Ascending aorta (tissue), 2 donors: ENCODE measurements around the gene PARP11. TPM values are rescaled to one million over a fixed set of nuclear protein-coding genes. Genes with fewer than 3 reads are reported as not detected.

Source experiments
- DNase-seq, 2 donors: peaks; one replicate each; pipeline ENCODE4 v3.0.0-alpha.2; 2019; ENCODE audit warnings: low spot score in 2 of 2
- H3K27ac ChIP-seq, 2 donors: fragments of 200-600 bp; sonication (generic); one replicate each; pipeline ENCODE4 v1.5.1; 2016 to 2017; ENCODE audit warnings: mild to moderate bottlenecking in 1 of 2
- H3K27me3 ChIP-seq: fragments of 200-600 bp; sonication (generic); one replicate; pipeline ENCODE4 v1.5.1; 2017
- H3K36me3 ChIP-seq, 2 donors: fragments of 200-600 bp; sonication (generic); one replicate each; pipeline ENCODE4 v1.5.1; 2016
- H3K4me1 ChIP-seq, 2 donors: fragments of 200-600 bp; sonication (generic); one replicate each; pipeline ENCODE4 v1.5.1; 2016 to 2017; ENCODE audit warnings: mild to moderate bottlenecking in 1 of 2
- H3K4me3 ChIP-seq, 2 donors: fragments of 200-600 bp; sonication (generic); one replicate each; pipeline ENCODE4 v1.5.1; 2016 to 2017; ENCODE audit warnings: mild to moderate bottlenecking in 1 of 2
- H3K9me3 ChIP-seq, 2 donors: fragments of 200-600 bp; sonication (generic); one replicate each; pipeline ENCODE4 v1.5.1; 2016
- intact Hi-C: fragments of 100-400 bp; cut with DNase I; formaldehyde crosslinking; loops from one replicate; pipeline ENCODE4 v1.15.1; 2023
- total RNA-seq: library from RNA; depleted of rRNA; stranded (reverse); fragments of >200 nt; gene quantifications from one replicate; pipeline ENCODE4 v1.1.0, GENCODE V29; 2016
- TF ChIP-seq, protein P1 (sequence below), 3 experiments: fragments of 200-600 bp in 2 of 3; fragments of 450-650 bp in 1 of 3; sonication (generic) in 2 of 3; IDR thresholded peaks; one replicate each; pipeline ENCODE4 v1.5.1; 2016 to 2019; ENCODE audit warnings: antibody characterized with exemption in 3 of 3, mild to moderate bottlenecking in 1 of 3, moderate library complexity in 1 of 3

Gene PARP11
- total RNA-seq, 1 donor from 2014 or later: 4.2 TPM

DNA sequence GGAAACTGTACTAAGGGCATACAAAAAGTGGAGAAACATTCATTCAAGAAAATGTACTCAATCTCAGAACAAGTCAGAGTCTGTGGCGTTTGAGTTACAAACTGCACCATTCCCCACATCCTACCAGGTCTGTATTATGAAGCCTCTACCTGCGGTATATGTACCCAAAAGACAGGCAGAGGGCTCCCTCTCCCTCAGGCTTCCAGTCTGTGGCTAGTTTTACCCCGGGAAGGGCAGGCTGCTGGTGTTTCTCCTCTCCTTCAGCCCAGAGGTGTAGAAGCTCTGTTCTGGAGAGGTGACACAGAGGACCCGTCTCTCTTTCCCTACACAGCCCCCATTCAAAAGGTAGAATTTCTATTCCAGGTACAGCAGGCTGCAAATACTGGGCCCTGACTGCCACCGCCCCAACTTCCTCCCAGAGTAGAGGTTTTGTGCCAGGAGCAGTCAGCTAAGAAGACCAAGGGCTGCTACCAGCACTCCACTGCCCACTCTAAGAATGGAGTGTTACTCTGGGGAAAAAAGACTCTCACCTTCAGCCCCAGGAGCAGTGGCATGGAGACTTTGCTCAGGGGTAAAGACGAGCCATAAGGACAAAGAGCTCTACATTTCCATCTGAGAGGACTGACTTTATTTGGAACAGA lies 39.4 kb downstream of the PARP11 start:
- H3K27ac ChIP-seq: no peak overlapping the region
- no peak for DNase-seq
- TF ChIP-seq, protein P1, sequence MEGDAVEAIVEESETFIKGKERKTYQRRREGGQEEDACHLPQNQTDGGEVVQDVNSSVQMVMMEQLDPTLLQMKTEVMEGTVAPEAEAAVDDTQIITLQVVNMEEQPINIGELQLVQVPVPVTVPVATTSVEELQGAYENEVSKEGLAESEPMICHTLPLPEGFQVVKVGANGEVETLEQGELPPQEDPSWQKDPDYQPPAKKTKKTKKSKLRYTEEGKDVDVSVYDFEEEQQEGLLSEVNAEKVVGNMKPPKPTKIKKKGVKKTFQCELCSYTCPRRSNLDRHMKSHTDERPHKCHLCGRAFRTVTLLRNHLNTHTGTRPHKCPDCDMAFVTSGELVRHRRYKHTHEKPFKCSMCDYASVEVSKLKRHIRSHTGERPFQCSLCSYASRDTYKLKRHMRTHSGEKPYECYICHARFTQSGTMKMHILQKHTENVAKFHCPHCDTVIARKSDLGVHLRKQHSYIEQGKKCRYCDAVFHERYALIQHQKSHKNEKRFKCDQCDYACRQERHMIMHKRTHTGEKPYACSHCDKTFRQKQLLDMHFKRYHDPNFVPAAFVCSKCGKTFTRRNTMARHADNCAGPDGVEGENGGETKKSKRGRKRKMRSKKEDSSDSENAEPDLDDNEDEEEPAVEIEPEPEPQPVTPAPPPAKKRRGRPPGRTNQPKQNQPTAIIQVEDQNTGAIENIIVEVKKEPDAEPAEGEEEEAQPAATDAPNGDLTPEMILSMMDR (IDR thresholded peaks at IDR 0.05): no peak
- peaks cover 0 to 5% of the 10 kb centered on the region in 2 donors for H3K9me3 ChIP-seq
- no peaks in the 10 kb centered on the region for H3K36me3 ChIP-seq
- intact Hi-C loops: no loop called here
- no peaks in the 10 kb centered on the region for H3K4me1 ChIP-seq
- no peaks in the 10 kb centered on the region for H3K27me3 ChIP-seq
- no peak overlapping the region for H3K4me3 ChIP-seq

DNA sequence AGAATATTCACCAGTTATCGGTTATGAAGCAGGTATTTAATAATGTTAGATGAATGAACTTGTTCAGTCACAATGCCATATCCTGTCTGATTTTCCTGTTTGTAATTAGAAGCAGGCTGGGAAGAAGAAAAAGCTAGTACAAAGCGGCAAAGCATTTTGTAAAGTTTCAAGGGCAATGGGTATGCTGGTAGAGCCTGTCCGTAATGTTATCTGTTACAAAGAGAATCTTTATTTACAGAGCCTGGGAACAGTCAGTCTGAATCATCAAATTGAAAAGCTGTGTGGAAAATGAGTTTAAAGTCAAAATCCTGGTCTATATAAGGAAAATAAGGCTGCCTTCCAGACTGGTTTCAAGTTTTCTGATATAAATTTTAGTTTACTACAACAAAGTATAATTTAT lies 40.5 kb downstream of the PARP11 start:
- H3K4me1 ChIP-seq: no peaks in the 10 kb centered on the region
- intact Hi-C loops: no loop called here
- H3K27ac ChIP-seq: no peak overlapping the region
- H3K36me3 ChIP-seq: no peaks in the 10 kb centered on the region
- H3K9me3 ChIP-seq: peaks cover 0 to 5% of the 10 kb centered on the region in 2 donors
- DNase-seq: no peak
- no peaks in the 10 kb centered on the region for H3K27me3 ChIP-seq
- H3K4me3 ChIP-seq: no peak overlapping the region
- TF ChIP-seq, protein P1 (IDR thresholded peaks at IDR 0.05): no peak

- Histone ChIP-seq H3K27me3 (no peaks in the 10 kb centered on the region), H3K4me1 (no peaks in the 10 kb centered on the region), H3K27ac (no peak overlapping the region), H3K9me3 (no peaks in the 10 kb centered on the region), H3K4me3 (no peak overlapping the region), H3K36me3 (peaks cover 15% of the 10 kb centered on the region in 2 donors)
- DNase-seq: no peak
- intact Hi-C loops: no loop called here
- TF ChIP-seq, protein P1 (IDR thresholded peaks at IDR 0.05): no peak
Observed at GRCh38 chr12:3828888-3829287, 44.3 kb downstream of the PARP11 start.

GRCh38 chr12:3827301-3828000 lies 45.7 kb downstream of the PARP11 start:
- no peak overlapping the region for H3K4me3 ChIP-seq
- no peaks in the 10 kb centered on the region for H3K4me1 ChIP-seq
- intact Hi-C loops: no loop called here
- no peaks in the 10 kb centered on the region for H3K9me3 ChIP-seq
- no peak overlapping the region for H3K27ac ChIP-seq
- DNase-seq: no peak
- H3K27me3 ChIP-seq: no peaks in the 10 kb centered on the region
- TF ChIP-seq, protein P1 (IDR thresholded peaks at IDR 0.05): no peak
- H3K36me3 ChIP-seq: peaks cover 15% of the 10 kb centered on the region in 2 donors

GRCh38 chr12:3821441-3821840 lies 51.8 kb downstream of the PARP11 start:
- Histone ChIP-seq H3K9me3 (no peaks in the 10 kb centered on the region), H3K36me3 (peaks cover 25 to 26% of the 10 kb centered on the region in 2 donors), H3K4me1 (no peaks in the 10 kb centered on the region), H3K4me3 (no peak overlapping the region), H3K27me3 (no peaks in the 10 kb centered on the region), H3K27ac (no peak overlapping the region)
- DNase-seq: no peak
- TF ChIP-seq, protein P1 (IDR thresholded peaks at IDR 0.05): no peak
- intact Hi-C loops: no loop called here
